CD14-positive monocyte (primary cell): ENCODE results near the gene EPS8L1. TPM values are rescaled to one million over a fixed set of nuclear protein-coding genes. Genes with fewer than 3 reads are reported as not detected.

Experiments
- DNase-seq, 3 donors: peaks; one replicate each; pipeline ENCODE4 v3.0.0-alpha.2; 2011 to 2022
- H2AFZ ChIP-seq: 2 replicates; pipeline ENCODE4 v1.6.0; 2012; ENCODE audit warnings: mild to moderate bottlenecking, low read depth, low read length, inconsistent platforms; ENCODE audit not compliant: insufficient read depth, poor library complexity, severe bottlenecking
- H3K27ac ChIP-seq, 2 donors: 1 replicate in 1 of 2; 2 replicates in 1 of 2; pipeline ENCODE4 v1.5.1; 2012 to 2013; ENCODE audit warnings: low read length in 2 of 2, control low read depth in 1 of 2, inconsistent platforms in 1 of 2, low read depth in 1 of 2, mild to moderate bottlenecking in 1 of 2
- H3K27me3 ChIP-seq, 2 donors: one replicate each; pipeline versions ENCODE4 v1.6.0 to v1.6.1; 2011 to 2013; ENCODE audit warnings: low read length in 2 of 2; ENCODE audit not compliant: control insufficient read depth in 2 of 2, insufficient read depth in 2 of 2
- H3K36me3 ChIP-seq, 2 donors: replicated peaks in 1 of 2; 1 replicate in 1 of 2; 2 replicates in 1 of 2; pipeline versions ENCODE4 v1.5.1 to v1.6.1; 2012 to 2013; ENCODE audit warnings: low read length in 2 of 2, control low read depth in 1 of 2, inconsistent platforms in 1 of 2, mild to moderate bottlenecking in 1 of 2; ENCODE audit not compliant: insufficient read depth in 2 of 2, control insufficient read depth in 1 of 2
- H3K4me1 ChIP-seq, 2 donors: 1 replicate in 1 of 2; 2 replicates in 1 of 2; pipeline versions ENCODE4 v1.5.1 to v1.6.1; 2012 to 2013; ENCODE audit warnings: low read length in 2 of 2, control low read depth in 1 of 2, inconsistent platforms in 1 of 2, mild to moderate bottlenecking in 1 of 2, moderate library complexity in 1 of 2; ENCODE audit not compliant: insufficient read depth in 2 of 2, control insufficient read depth in 1 of 2
- H3K4me2 ChIP-seq: replicated peaks from 2 replicates; pipeline ENCODE3; 2012; ENCODE audit warnings: low read length, moderate library complexity, mild to moderate bottlenecking; ENCODE audit not compliant: poor library complexity, severe bottlenecking; ENCODE audit errors: extremely low read depth
- H3K4me3 ChIP-seq, 3 experiments: fragments of 200-600 bp in 1 of 3; sonication (generic) in 1 of 3; replicated peaks in 1 of 3; 1 replicate in 2 of 3; 2 replicates in 1 of 3; pipeline ENCODE4 v1.5.1; 2011 to 2013; ENCODE audit warnings: low read length in 3 of 3, mild to moderate bottlenecking in 3 of 3, control low read depth in 2 of 3, low read depth in 2 of 3, inconsistent platforms in 1 of 3, moderate library complexity in 1 of 3
- H3K79me2 ChIP-seq: 2 replicates; pipeline ENCODE4 v1.6.0; 2012; ENCODE audit warnings: mild to moderate bottlenecking, control low read depth, inconsistent platforms, low read length, moderate library complexity; ENCODE audit not compliant: insufficient read depth
- H3K9ac ChIP-seq: 2 replicates; pipeline ENCODE4 v1.6.0; 2017; ENCODE audit warnings: low read length, mild to moderate bottlenecking; ENCODE audit not compliant: insufficient read depth, poor library complexity, severe bottlenecking
- H3K9me3 ChIP-seq, 2 donors: replicated peaks in 1 of 2; 1 replicate in 1 of 2; 2 replicates in 1 of 2; pipeline versions ENCODE4 v1.5.1 to v1.6.1; 2012 to 2013; ENCODE audit warnings: low read length in 2 of 2, control low read depth in 1 of 2; ENCODE audit not compliant: control insufficient read depth in 1 of 2, insufficient read depth in 1 of 2
- H4K20me1 ChIP-seq: 2 replicates; pipeline ENCODE4 v1.6.0; 2012; ENCODE audit warnings: mild to moderate bottlenecking, low read length, control low read depth, moderate library complexity; ENCODE audit not compliant: insufficient read depth
- H3K27ac Mint-ChIP-seq, 7 donors: one replicate each; pipeline ENCODE4 v1.8.0; 2020; ENCODE audit warnings: mild to moderate bottlenecking in 7 of 7, mixed read lengths in 7 of 7, moderate library complexity in 6 of 7, inconsistent platforms in 2 of 7
- H3K27me3 Mint-ChIP-seq, 3 donors: one replicate each; pipeline ENCODE4 v1.8.0; 2021 to 2022; ENCODE audit warnings: low read depth in 3 of 3, mild to moderate bottlenecking in 3 of 3, mixed read lengths in 3 of 3, moderate library complexity in 3 of 3, inconsistent platforms in 1 of 3
- H3K36me3 Mint-ChIP-seq, 2 donors: one replicate each; pipeline ENCODE4 v1.8.0; 2020; ENCODE audit warnings: mixed read lengths in 2 of 2, inconsistent platforms in 1 of 2, mild to moderate bottlenecking in 1 of 2
- H3K4me1 Mint-ChIP-seq: one replicate; pipeline ENCODE4 v1.8.0; 2020; ENCODE audit warnings: mild to moderate bottlenecking, mixed read lengths
- H3K4me3 Mint-ChIP-seq, 2 donors: one replicate each; pipeline ENCODE4 v1.8.0; 2020; ENCODE audit warnings: mild to moderate bottlenecking in 2 of 2, mixed read lengths in 2 of 2, moderate library complexity in 1 of 2
- H3K9me3 Mint-ChIP-seq, 7 donors: one replicate each; pipeline ENCODE4 v1.8.0; 2020 to 2022; ENCODE audit warnings: mixed read lengths in 7 of 7, mild to moderate bottlenecking in 6 of 7, moderate library complexity in 6 of 7, inconsistent platforms in 2 of 7
- WGBS: methylation state at CpG from one replicate; pipeline ENCODE4 v1.1.5; 2013; ENCODE audit warnings: missing lambda C conversion rate; ENCODE audit not compliant: insufficient coverage; 5-methylcytosine and 5-hydroxymethylcytosine counted together
- intact Hi-C, 2 donors: fragments of 100-400 bp; cut with micrococcal nuclease; formaldehyde crosslinking; loops; one replicate each; pipeline versions ENCODE4 v1.15.0 to v1.15.1; 2023
- polyA plus RNA-seq, 3 donors: library from polyadenylated mRNA; depleted of rRNA in 1 of 3; unstranded in 2 of 3; stranded (reverse) in 1 of 3; fragments of 300-500 nt in 2 of 3; fragments of >200 nt in 1 of 3; fragmentation: Illumina TruSeq in 2 of 3; gene quantifications; 1 replicate in 2 of 3; 2 replicates in 1 of 3; pipeline ENCODE4 v1.2.3, GENCODE V29; 2012 to 2021
- TF ChIP-seq, protein P1 (sequence below): fragments of 200-600 bp; IDR thresholded peaks from one replicate; pipeline ENCODE4 v1.8.0; 2022; ENCODE audit warnings: antibody characterized with exemption, mild to moderate bottlenecking

EPS8L1 gene
- polyA plus RNA-seq, 3 donors, result 1.5 to 5.0 (median 1.8) TPM

DNA sequence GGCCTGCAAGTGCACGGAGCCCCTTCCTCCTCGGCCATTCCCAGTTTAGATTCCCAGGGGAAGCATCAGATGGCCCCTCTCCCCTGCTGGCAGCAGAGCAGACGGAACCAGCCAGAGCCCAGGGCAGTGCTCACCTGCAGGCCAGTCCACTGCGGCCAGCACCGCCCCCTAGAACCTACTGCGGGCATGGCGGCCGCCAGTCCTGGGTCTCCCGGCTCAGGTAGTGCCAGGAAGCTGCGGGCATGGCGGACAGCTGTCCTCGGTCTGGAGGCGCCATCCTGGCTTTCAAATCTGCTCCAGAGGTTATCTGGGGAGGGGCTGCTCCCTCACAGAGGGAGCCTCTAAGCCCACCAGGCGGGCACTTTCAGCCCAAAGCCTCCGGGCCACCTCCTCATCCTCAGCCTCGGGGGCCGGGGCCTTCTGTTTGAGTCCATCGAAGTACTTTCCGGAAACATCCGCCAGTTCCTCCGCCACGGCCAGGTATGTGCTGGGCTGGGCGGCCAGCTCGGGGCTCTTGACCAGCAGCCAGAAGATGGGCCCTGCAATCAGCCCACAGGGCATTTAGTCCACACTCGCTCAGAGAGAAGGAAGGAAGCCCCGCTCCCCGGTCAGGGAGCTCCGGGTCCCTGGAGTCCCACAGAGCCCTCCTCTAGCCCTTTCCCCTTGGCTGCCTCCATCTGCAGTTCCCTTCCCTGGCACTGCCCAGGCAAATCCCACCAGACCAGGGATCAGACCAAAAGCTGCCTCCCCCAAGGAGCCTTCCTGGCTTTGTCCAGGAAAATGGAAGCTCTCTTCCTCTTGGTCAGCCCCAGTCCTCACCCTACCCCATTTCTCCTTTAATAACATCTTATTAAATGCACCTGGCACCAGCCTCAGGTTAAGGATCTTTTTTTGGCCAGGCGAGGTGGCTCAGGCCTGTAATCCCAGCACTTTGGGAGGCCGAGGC lies 30.6 kb upstream of the EPS8L1 start:
- H3K36me3 ChIP-seq, result peaks cover 44 to 53% of the 10 kb centered on the region in 2 donors
- H2AFZ ChIP-seq, result no peak overlapping the region
- no peaks in the 10 kb centered on the region for H3K9me3 ChIP-seq
- H3K79me2 ChIP-seq, result no peaks in the 10 kb centered on the region
- H4K20me1 ChIP-seq, result peaks cover 20% of the 10 kb centered on the region
- 96% methylated on average over 25 of the region's 30 CpGs for WGBS
- Mint-ChIP-seq H3K27me3 (peaks cover 23 to 28% (median 27%) of the 10 kb centered on the region in 3 donors), H3K9me3 (peaks cover 0 to 5% (median 0%) of the 10 kb centered on the region in 7 donors), H3K4me3 (no peak overlapping the region), H3K27ac (peak overlapping the region in 1 of 7 donors; percentile 28), H3K4me1 (peaks cover 15% of the 10 kb centered on the region), H3K36me3 (peaks cover 52 to 68% of the 10 kb centered on the region in 2 donors)
- H3K4me3 ChIP-seq, result no peak overlapping the region
- H3K27me3 ChIP-seq, result peaks cover 2 to 18% of the 10 kb centered on the region in 2 donors
- DNase-seq, result no peak
- H3K9ac ChIP-seq, result no peak overlapping the region
- H3K4me1 ChIP-seq, result peaks cover 9 to 15% of the 10 kb centered on the region in 2 donors
- H3K4me2 ChIP-seq, result no peak overlapping the region
- H3K27ac ChIP-seq, result no peak overlapping the region
- TF ChIP-seq, protein P1, sequence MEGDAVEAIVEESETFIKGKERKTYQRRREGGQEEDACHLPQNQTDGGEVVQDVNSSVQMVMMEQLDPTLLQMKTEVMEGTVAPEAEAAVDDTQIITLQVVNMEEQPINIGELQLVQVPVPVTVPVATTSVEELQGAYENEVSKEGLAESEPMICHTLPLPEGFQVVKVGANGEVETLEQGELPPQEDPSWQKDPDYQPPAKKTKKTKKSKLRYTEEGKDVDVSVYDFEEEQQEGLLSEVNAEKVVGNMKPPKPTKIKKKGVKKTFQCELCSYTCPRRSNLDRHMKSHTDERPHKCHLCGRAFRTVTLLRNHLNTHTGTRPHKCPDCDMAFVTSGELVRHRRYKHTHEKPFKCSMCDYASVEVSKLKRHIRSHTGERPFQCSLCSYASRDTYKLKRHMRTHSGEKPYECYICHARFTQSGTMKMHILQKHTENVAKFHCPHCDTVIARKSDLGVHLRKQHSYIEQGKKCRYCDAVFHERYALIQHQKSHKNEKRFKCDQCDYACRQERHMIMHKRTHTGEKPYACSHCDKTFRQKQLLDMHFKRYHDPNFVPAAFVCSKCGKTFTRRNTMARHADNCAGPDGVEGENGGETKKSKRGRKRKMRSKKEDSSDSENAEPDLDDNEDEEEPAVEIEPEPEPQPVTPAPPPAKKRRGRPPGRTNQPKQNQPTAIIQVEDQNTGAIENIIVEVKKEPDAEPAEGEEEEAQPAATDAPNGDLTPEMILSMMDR, result no peak
- intact Hi-C loops, result loop anchor here in 1 of 2 donors (10.0 kb wide), 1 partner anchor 50 kb away; no protein-coding TSS in a partner anchor

GRCh38 chr19:55046975-55047622 lies 28.6 kb upstream of the EPS8L1 start:
- no peak for DNase-seq
- H3K27me3 ChIP-seq, result peaks cover 0 to 7% of the 10 kb centered on the region in 2 donors
- no peak overlapping the region for H2AFZ ChIP-seq
- H3K9me3 ChIP-seq, result no peaks in the 10 kb centered on the region
- Mint-ChIP-seq H3K9me3 (peaks cover 0 to 4% (median 0%) of the 10 kb centered on the region in 7 donors), H3K27ac (no peak overlapping the region), H3K4me1 (peaks cover 6% of the 10 kb centered on the region), H3K27me3 (peaks cover 9 to 14% (median 10%) of the 10 kb centered on the region in 3 donors), H3K4me3 (no peak overlapping the region), H3K36me3 (peaks cover 60 to 88% of the 10 kb centered on the region in 2 donors)
- H3K27ac ChIP-seq, result no peak overlapping the region
- no peak overlapping the region for H3K4me3 ChIP-seq
- TF ChIP-seq, protein P1, result no peak
- no peak overlapping the region for H3K9ac ChIP-seq
- no peak overlapping the region for H3K4me2 ChIP-seq
- peaks cover 4 to 5% of the 10 kb centered on the region in 2 donors for H3K4me1 ChIP-seq
- no peaks in the 10 kb centered on the region for H3K79me2 ChIP-seq
- H4K20me1 ChIP-seq, result peaks cover 9% of the 10 kb centered on the region
- WGBS, result 92% methylated on average over 17 of the region's 17 CpGs
- H3K36me3 ChIP-seq, result peaks cover 52 to 64% of the 10 kb centered on the region in 2 donors
- intact Hi-C loops, result loop anchor here in 1 of 2 donors (10.0 kb wide), 1 partner anchor 52 kb away; no protein-coding TSS in a partner anchor
